ENCODE data around the gene ADCY3. TPM values are rescaled to one million over a fixed set of nuclear protein-coding genes. Genes with fewer than 3 reads are reported as not detected.

The ADCY3 gene
- total RNA-seq, 1 experiment from 2014 or later = 71.1 TPM

DNA sequence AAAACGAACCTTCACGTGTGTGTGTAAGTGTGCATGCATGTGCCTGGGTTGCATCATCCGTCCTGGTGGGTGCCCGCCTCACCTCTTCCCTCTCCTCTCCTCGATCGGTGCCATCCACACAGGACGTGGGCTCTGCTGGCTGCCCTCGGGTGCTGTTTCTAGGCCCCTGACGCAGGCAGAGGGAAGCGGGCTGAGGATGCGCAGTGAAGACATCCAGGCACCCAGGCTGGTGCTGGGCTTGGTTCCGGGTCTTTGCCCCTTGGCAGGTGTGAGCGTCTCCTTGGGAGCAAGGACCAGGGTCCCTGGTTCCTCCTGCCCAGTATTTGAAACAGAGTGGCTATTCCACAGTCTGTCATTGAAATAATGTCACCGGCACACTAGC lies 6.2 kb upstream of the ADCY3 start:
- H3K9ac ChIP-seq (ENCODE audit: low read length) = no peak overlapping the region
- H3K4me3 ChIP-seq (replicated peaks in 1 of 2; ENCODE audit: low read depth in 1 of 2, low read length in 2 of 2) = no peak overlapping the region
- no TSS peak for BruUV-seq (replicated peaks)
- TF ChIP-seq TCF7L2 (IDR thresholded peaks at IDR 0.05; ENCODE audit: borderline replicate concordance, extremely low read depth, insufficient read depth, insufficient read length) (no peak), CBX3 (IDR thresholded peaks at IDR 0.05; ENCODE audit: low read depth) (no peak)
- ChIA-PET CTCF (no interaction called here), RAD21 (ENCODE audit: low non-redundant PET in 1 of 2, low total read pairs in 2 of 2, uncharacterized antibody in 2 of 2, unreplicated experiment in 2 of 2) (no interaction called here), POLR2A (no interaction called here)
- H3K27me3 ChIP-seq (ENCODE audit: insufficient read depth, low read length) = no peaks in the 10 kb centered on the region
- no peaks in the 10 kb centered on the region for H3K79me2 ChIP-seq (ENCODE audit: insufficient read depth, low read length)
- no peaks in the 10 kb centered on the region for H3K9me2 ChIP-seq (ENCODE audit: insufficient read depth)
- no peak overlapping the region for H3K4me2 ChIP-seq (ENCODE audit: low read length)
- DNase-seq (ENCODE audit: low read depth, low spot score) (no peak), ATAC-seq (no peak)
- peaks cover 0 to 4% of the 10 kb centered on the region in 2 experiments; a peak in 3 of 4 replicates for H3K4me1 ChIP-seq (ENCODE audit: control insufficient read depth in 1 of 2, insufficient read depth in 2 of 2, low read length in 2 of 2)
- no peak overlapping the region for H3K27ac ChIP-seq (ENCODE audit: low read depth, low read length)
- no peak overlapping the region for H2AFZ ChIP-seq (ENCODE audit: low read depth, low read length, poor library complexity, severe bottlenecking)
- no peaks in the 10 kb centered on the region for H4K20me1 ChIP-seq (ENCODE audit: insufficient read depth)
- intact Hi-C loops (cut with micrococcal nuclease) = no loop called here
- no peaks in the 10 kb centered on the region for H3K9me3 ChIP-seq (ENCODE audit: control insufficient read depth in 1 of 2, insufficient read depth in 1 of 2, low read depth in 1 of 2, low read length in 2 of 2)
- H3K36me3 ChIP-seq (ENCODE audit: control insufficient read depth in 1 of 2, insufficient read depth in 2 of 2, low read length in 2 of 2) = no peaks in the 10 kb centered on the region

DNA sequence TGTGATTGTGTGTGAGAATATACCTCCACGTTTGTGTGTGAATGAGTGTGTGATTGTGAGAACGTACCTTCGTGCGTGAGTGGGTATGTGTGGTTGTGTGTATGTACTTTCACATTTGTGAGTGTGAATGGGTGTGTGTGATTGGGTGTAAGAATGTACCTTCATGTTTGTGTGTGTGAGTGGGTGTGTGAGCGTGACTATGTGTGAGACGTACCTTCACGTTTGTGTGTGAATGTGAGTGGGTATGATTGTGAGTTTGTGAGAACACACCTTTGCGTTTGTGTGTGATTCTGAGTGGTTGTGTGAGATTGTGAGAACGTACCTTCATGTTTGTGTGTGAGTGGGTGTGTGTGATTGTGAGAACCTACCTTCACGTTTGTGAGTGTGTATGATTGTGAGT lies 5.8 kb upstream of the ADCY3 start:
- RAD21 ChIA-PET (ENCODE audit: low non-redundant PET in 1 of 2, low total read pairs in 2 of 2, uncharacterized antibody in 2 of 2, unreplicated experiment in 2 of 2) = no interaction called here
- POLR2A ChIA-PET = no interaction called here
- TF ChIP-seq, protein P1, sequence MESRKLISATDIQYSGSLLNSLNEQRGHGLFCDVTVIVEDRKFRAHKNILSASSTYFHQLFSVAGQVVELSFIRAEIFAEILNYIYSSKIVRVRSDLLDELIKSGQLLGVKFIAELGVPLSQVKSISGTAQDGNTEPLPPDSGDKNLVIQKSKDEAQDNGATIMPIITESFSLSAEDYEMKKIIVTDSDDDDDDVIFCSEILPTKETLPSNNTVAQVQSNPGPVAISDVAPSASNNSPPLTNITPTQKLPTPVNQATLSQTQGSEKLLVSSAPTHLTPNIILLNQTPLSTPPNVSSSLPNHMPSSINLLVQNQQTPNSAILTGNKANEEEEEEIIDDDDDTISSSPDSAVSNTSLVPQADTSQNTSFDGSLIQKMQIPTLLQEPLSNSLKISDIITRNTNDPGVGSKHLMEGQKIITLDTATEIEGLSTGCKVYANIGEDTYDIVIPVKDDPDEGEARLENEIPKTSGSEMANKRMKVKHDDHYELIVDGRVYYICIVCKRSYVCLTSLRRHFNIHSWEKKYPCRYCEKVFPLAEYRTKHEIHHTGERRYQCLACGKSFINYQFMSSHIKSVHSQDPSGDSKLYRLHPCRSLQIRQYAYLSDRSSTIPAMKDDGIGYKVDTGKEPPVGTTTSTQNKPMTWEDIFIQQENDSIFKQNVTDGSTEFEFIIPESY (IDR thresholded peaks at IDR 0.05; ENCODE audit: extremely low read depth, insufficient replicate concordance, low read length) = no peak
- TF ChIP-seq TCF7L2 (IDR thresholded peaks at IDR 0.05; ENCODE audit: borderline replicate concordance, extremely low read depth, insufficient read depth, insufficient read length) (no peak), EZH2phosphoT487 (IDR thresholded peaks at IDR 0.05; ENCODE audit: borderline replicate concordance) (no peak), EZH2 (IDR thresholded peaks at IDR 0.05) (no peak), SRF (IDR thresholded peaks at IDR 0.05; ENCODE audit: low read depth) (no peak), POLR2AphosphoS5 (IDR thresholded peaks at IDR 0.05; ENCODE audit: low read depth, low read length) (no peak), RAD21 (IDR thresholded peaks at IDR 0.05; ENCODE audit: low read depth) (no peak), ZFX (IDR thresholded peaks at IDR 0.05) (no peak), CEBPB (IDR thresholded peaks at IDR 0.05; ENCODE audit: low read depth) (no peak), ZNF274 (IDR thresholded peaks at IDR 0.05; ENCODE audit: low read depth, low read length) (no peak), EGR1 (IDR thresholded peaks at IDR 0.05; ENCODE audit: low read depth) (no peak), CBX3 (IDR thresholded peaks at IDR 0.05; ENCODE audit: low read depth) (no peak), POLR2A (IDR thresholded peaks at IDR 0.05; ENCODE audit: borderline replicate concordance, extremely low read depth, insufficient read depth, insufficient read length) (no peak), JUND (IDR thresholded peaks at IDR 0.05) (no peak)
- TF ChIP-seq, protein P2, sequence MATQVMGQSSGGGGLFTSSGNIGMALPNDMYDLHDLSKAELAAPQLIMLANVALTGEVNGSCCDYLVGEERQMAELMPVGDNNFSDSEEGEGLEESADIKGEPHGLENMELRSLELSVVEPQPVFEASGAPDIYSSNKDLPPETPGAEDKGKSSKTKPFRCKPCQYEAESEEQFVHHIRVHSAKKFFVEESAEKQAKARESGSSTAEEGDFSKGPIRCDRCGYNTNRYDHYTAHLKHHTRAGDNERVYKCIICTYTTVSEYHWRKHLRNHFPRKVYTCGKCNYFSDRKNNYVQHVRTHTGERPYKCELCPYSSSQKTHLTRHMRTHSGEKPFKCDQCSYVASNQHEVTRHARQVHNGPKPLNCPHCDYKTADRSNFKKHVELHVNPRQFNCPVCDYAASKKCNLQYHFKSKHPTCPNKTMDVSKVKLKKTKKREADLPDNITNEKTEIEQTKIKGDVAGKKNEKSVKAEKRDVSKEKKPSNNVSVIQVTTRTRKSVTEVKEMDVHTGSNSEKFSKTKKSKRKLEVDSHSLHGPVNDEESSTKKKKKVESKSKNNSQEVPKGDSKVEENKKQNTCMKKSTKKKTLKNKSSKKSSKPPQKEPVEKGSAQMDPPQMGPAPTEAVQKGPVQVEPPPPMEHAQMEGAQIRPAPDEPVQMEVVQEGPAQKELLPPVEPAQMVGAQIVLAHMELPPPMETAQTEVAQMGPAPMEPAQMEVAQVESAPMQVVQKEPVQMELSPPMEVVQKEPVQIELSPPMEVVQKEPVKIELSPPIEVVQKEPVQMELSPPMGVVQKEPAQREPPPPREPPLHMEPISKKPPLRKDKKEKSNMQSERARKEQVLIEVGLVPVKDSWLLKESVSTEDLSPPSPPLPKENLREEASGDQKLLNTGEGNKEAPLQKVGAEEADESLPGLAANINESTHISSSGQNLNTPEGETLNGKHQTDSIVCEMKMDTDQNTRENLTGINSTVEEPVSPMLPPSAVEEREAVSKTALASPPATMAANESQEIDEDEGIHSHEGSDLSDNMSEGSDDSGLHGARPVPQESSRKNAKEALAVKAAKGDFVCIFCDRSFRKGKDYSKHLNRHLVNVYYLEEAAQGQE (IDR thresholded peaks at IDR 0.05; ENCODE audit: low read depth) = no peak
- TF ChIP-seq, protein P3, sequence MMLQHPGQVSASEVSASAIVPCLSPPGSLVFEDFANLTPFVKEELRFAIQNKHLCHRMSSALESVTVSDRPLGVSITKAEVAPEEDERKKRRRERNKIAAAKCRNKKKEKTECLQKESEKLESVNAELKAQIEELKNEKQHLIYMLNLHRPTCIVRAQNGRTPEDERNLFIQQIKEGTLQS (IDR thresholded peaks at IDR 0.05) = no peak

More for the DNA sequence above, 5.8 kb upstream of the ADCY3 start:
- no peak overlapping the region for H2AFZ ChIP-seq (ENCODE audit: low read depth, low read length, poor library complexity, severe bottlenecking)
- no peaks in the 10 kb centered on the region for H3K27me3 ChIP-seq (ENCODE audit: insufficient read depth, low read length)
- CTCF ChIA-PET = no interaction called here
- H3K36me3 ChIP-seq (ENCODE audit: control insufficient read depth in 1 of 2, insufficient read depth in 2 of 2, low read length in 2 of 2) = no peaks in the 10 kb centered on the region
- H3K9me3 ChIP-seq (ENCODE audit: control insufficient read depth in 1 of 2, insufficient read depth in 1 of 2, low read depth in 1 of 2, low read length in 2 of 2) = no peaks in the 10 kb centered on the region
- H3K4me3 ChIP-seq (replicated peaks in 1 of 2; ENCODE audit: low read depth in 1 of 2, low read length in 2 of 2) = no peak overlapping the region
- DNase-seq (ENCODE audit: low read depth, low spot score) (no peak), ATAC-seq (no peak)
- H3K4me1 ChIP-seq (ENCODE audit: control insufficient read depth in 1 of 2, insufficient read depth in 2 of 2, low read length in 2 of 2) = peaks cover 1 to 8% of the 10 kb centered on the region in 2 experiments; a peak in 3 of 4 replicates
- H3K4me2 ChIP-seq (ENCODE audit: low read length) = no peak overlapping the region
- BruUV-seq (replicated peaks) = no TSS peak
- no peaks in the 10 kb centered on the region for H3K9me2 ChIP-seq (ENCODE audit: insufficient read depth)
- H3K79me2 ChIP-seq (ENCODE audit: insufficient read depth, low read length) = no peaks in the 10 kb centered on the region
- H4K20me1 ChIP-seq (ENCODE audit: insufficient read depth) = no peaks in the 10 kb centered on the region
- no peak overlapping the region for H3K9ac ChIP-seq (ENCODE audit: low read length)
- intact Hi-C loops (cut with micrococcal nuclease) = no loop called here
- no peak overlapping the region for H3K27ac ChIP-seq (ENCODE audit: low read depth, low read length)

Data from HCT116 (cell line).